Breast epithelium (tissue), 3 donors: ENCODE data around the gene HACD3.

Experiments
- POLR2A ChIP-seq: fragments of 450-650 bp; IDR thresholded peaks from one replicate; pipeline ENCODE4 v1.6.1; 2016; ENCODE audit warnings: antibody characterized with exemption, mild to moderate bottlenecking, moderate library complexity
- TF ChIP-seq, protein P1 (sequence below), 3 donors: fragments of 450-650 bp; IDR thresholded peaks; one replicate each; pipeline ENCODE4 v1.5.1; 2016 to 2017; ENCODE audit warnings: antibody characterized with exemption in 3 of 3, mild to moderate bottlenecking in 3 of 3, moderate library complexity in 3 of 3

DNA sequence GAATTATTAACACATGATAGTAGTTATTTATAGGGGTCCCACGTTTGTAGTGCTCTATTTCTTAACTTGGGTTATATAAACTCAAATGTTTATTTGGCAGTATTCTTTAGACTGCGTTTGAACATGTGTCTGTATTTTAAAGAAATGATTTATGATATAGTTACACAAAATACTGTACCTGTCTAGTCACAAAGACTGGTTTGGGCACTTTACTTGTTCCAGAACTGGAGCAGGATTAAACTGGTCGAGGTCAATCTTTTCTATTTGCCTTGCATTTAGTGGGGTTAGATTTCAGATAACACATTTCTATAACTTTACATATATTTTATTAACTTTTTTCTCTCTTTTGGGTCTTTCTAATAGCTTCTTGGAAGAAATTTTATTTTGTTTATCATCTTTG lies 39.5 kb downstream of the HACD3 start:
- TF ChIP-seq, protein P1, sequence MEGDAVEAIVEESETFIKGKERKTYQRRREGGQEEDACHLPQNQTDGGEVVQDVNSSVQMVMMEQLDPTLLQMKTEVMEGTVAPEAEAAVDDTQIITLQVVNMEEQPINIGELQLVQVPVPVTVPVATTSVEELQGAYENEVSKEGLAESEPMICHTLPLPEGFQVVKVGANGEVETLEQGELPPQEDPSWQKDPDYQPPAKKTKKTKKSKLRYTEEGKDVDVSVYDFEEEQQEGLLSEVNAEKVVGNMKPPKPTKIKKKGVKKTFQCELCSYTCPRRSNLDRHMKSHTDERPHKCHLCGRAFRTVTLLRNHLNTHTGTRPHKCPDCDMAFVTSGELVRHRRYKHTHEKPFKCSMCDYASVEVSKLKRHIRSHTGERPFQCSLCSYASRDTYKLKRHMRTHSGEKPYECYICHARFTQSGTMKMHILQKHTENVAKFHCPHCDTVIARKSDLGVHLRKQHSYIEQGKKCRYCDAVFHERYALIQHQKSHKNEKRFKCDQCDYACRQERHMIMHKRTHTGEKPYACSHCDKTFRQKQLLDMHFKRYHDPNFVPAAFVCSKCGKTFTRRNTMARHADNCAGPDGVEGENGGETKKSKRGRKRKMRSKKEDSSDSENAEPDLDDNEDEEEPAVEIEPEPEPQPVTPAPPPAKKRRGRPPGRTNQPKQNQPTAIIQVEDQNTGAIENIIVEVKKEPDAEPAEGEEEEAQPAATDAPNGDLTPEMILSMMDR (IDR thresholded peaks at IDR 0.05): no peak
- no peak for TF ChIP-seq POLR2A
